HG03342 (cell line): Measurements from ENCODE around the gene PGA5.
"Not testable (repeated sequence)": the region's sequence is repeated elsewhere in the genome, so short reads cannot be mapped to it uniquely, and the experiment has no call there.

Experiments
- ATAC-seq: cut with Tn5 transposase; IDR thresholded peaks from one replicate; pipeline ENCODE4 v1.9.1; 2021; ENCODE audit warnings: mild to moderate bottlenecking, moderate library complexity; ENCODE audit not compliant: unreplicated experiment

Gene PGA5

GRCh38 chr11:61222692-61223091 is 18.3 kb upstream of the PGA5 start:
- not testable (repeated sequence) for ATAC-seq

GRCh38 chr11:61226457-61227137 is 14.4 kb upstream of the PGA5 start:
- ATAC-seq: not testable (repeated sequence)

DNA sequence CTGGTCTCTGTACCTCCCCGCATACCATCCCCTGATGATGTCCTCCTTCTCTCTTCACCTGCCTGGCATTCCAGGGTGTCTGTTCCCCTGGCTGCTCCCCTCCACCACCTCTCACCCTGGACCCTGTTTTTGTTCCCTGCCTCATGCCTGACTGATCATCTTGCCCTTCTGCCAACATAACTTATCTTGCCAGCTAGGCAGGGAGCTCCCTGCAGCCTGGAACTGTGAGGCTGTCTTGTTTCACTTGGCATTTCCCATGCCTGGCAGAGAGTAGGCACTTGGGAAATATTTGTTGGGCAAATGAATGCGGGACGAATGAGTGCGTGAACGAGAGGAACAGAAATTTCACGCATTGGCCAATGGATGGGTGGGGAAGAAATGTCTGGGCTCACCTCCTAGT is 11.5 kb upstream of the PGA5 start:
- not testable (repeated sequence) for ATAC-seq

DNA sequence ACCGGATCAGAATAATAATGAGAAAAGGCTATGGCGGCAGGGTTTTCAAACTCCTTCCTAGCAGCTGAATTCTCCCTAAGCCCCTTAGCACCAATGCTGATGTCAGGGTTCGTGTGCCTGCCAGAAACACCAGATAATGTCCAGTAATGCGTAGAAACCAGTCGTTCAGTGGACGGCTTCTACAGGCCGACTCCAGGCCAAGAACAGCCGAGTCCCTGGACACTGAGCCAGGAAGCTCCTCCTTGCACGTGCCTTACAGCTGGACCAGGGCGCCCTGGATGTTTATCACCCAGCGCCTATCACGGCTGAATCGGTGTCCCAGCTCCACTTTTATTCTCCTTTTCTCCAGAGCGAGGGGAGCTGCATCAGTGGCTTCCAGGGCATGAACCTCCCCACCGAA is 9.9 kb upstream of the PGA5 start:
- not testable (repeated sequence) for ATAC-seq

GRCh38 chr11:61231585-61231984 is 9.4 kb upstream of the PGA5 start:
- ATAC-seq: not testable (repeated sequence)

DNA sequence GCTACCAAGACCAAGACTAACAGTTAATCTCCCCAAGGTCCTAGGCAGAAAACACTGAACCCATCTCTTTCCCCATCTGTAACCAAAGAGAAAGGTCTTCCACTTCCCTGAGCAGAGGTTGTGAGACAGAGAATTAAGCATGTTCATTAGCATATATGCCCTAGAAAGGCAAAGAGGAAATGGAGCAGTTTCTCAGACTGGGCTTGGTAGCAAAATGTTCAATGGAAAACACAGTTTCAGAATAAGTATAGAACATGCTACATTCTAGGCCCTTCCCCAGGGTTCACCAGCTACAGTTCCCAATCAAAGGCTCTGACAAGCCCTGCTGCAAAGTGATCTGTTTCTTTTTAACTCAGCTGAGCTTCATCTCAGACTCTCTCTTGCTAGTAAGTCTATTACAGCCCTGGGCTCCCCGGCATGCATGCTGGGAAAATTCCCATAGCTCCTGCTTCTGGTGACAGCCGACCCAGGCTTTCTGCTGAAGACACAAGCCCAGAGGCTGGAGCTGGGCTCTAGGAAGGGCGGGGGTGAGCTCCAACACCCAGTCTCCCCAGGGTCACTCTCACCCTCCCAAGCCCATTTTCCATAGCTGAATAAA is 8.3 kb upstream of the PGA5 start:
- ATAC-seq: not testable (repeated sequence)

DNA sequence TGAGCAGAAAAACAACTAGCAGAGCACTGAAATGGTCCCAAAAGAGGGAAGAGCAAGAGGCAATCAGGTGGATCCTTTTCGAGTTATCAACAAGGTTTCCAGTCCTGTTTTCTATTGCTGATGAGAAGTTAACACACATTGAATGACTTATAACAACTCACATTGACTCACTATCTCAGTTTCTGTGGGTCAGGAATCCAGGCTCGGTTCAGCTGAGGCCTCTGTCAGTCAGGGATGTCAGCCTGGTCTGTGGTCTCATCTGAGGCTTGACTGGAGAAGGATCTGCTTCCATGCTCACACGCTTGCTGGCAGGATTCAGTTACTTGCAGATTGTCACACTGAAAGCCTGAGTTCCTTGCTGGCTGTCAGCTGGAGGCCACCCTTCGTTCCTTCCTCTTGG is 3.8 kb upstream of the PGA5 start:
- ATAC-seq: not testable (repeated sequence)

- ATAC-seq: not testable (repeated sequence)
Measured at GRCh38 chr11:61240288-61240687, 687 bp upstream of the PGA5 start.

GRCh38 chr11:61241526-61241925 is 551 bp downstream of the PGA5 start:
- ATAC-seq: not testable (repeated sequence)

DNA sequence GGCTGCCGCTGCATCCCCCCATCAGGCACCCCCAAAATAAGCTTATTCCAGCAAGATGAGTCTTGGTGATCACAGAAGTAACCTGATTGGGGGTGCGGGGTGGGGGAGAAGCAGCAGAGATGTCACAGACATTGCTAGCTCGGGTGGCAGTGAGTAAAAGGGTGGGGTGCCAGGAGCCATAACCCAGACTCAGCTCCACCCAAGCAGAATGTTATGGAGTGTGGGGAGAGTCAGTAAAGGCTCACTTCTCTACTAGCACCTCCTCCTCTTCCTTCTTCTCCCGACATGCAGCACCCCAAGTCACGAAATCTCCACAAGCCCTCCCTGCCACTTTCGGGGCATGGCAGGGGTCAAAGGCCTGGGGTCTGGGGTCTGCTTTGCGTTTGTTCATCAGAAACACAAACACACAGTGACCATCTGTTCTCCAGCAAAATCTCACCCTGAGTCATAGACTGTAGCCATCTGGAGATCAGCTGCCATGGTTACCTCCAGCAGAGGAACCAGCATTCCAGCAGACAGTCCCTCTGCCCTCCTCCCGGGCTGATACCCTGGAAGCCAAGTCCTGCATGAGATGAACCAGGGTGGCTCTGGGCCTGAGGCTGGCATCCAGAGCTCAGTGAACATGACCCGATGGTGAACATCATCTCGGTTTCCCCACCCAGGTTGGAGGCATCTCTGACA is 4.4 kb downstream of the PGA5 start:
- ATAC-seq: not testable (repeated sequence)

DNA sequence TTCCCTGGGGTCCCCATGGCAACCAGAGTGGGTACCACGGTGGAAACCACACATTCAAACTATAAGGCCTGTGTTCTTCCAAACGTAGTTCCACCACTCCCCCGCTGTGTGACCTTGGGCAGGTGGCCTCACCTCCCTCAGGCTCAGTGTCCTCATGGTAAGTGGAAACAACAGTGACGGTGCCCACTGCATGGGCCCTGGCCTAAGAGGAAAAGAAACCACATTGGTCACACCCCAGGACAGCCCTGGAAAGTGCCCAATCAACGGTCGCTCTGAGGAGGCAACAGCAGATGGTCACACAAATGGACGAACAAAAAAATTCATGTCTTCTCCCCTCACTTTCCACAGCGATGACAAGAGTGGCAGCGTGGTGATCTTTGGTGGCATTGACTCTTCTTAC is 7.1 kb downstream of the PGA5 start:
- ATAC-seq: not testable (repeated sequence)

- ATAC-seq: not testable (repeated sequence)
Measured at GRCh38 chr11:61249201-61249600, 8.2 kb downstream of the PGA5 start.

- ATAC-seq: not testable (repeated sequence)
Measured at GRCh38 chr11:61250796-61251765, 10.1 kb downstream of the PGA5 start.

DNA sequence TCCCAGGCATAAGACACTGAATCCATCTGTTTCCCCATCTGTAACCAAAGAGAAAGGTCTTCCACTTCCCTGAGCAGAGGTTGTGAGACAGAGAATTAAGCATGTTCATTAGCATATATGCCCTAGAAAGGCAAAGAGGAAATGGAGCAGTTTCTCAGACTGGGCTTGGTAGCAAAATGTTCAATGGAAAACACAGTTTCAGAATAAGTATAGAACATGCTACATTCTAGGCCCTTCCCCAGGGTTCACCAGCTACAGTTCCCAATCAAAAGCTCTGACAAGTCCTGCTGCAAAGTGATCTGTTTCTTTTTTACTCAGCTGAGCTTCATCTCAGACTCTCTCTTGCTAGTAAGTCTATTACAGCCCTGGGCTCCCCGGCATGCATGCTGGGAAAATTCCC is 11.4 kb downstream of the PGA5 start:
- not testable (repeated sequence) for ATAC-seq

DNA sequence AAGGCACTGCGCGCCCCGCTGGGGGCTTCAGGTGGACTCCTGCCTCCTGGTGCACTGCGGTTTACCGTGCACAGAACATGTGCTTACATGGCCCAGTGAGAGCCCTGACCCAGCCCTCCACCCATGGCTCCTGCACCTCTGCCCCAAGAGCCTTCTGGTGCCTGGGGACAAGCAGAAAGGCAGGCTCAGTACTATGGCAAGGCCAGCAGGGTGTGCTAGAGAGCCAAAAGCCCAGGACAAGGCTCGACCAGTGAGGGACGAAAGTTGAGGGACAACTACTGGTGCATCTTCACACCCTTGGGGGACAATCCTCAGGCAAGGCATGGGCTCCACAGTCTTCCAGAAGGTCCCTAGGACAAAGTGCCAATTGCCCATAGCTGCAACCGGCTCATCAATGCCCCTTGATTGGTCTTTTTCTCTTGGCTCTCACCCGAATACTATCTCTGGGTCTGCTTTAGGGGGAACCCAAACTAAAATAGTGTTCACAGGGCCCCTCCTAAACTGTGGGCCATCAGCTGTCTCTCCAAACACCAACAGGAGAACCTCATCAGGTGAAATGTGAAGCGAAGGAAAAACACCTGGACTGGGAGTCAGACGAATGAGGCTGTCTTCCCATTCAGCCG is 13.5 kb downstream of the PGA5 start:
- ATAC-seq: no peak

- ATAC-seq: no peak
Measured at GRCh38 chr11:61256710-61257482, 15.9 kb downstream of the PGA5 start.

DNA sequence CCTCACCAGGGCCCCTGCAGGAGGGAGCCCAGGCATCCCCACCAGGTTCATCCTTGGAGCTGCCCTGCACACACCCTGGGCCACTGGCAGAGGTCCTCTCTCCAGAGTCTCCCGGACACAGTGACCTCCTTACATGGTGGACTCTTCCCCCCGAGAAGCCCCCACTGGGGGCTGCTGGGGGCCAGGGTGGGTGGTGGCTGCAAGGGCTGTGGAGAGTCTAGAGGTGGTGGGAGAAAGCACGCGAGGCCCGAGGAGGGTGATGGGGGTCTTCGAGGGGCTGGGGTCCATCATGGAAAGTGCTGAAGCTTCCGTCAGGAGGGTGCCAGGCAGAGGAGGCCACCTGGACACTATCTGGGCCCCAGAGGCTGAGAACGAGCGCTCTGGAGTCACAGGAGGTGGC is 17.6 kb downstream of the PGA5 start:
- no peak for ATAC-seq

GRCh38 chr11:61259363-61259762 is 18.4 kb downstream of the PGA5 start:
- no peak for ATAC-seq

DNA sequence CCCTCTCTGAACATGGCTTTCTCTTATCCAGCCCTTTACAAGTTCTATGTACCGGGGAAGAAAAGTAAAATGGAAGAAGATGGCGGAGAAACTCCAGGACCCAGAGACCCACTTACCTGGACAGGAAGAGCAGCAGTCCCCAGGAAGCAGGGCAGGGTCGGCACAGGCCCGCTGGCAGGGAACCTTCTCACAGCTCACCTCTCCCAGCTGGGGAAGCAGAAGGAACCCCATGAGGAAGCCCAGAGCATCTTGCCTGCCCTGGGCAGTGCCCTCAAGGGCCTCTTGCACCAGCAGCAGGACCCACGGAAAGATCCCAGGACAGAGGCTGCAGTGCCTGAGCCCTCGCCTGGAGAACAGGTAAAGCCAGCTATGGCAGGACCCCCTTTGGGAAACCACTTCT is 23.4 kb downstream of the PGA5 start:
- ATAC-seq: no peak

- no peak for ATAC-seq
Measured at GRCh38 chr11:61264795-61265194, 23.8 kb downstream of the PGA5 start.
